ENCODE results near the gene ADAMTS20. TPM values are rescaled to one million over a fixed set of nuclear protein-coding genes. Genes with fewer than 3 reads are reported as not detected.

Gene ADAMTS20
- total RNA-seq, 1 experiment from 2014 or later = 2.7 TPM

GRCh38 chr12:43362910-43363694 is 188.9 kb downstream of the ADAMTS20 start:
- no peak overlapping the region for H3K4me3 Mint-ChIP-seq
- peaks cover 0 to 3% of the 10 kb centered on the region in 2 experiments; a peak in 1 of 5 replicates for H3K9me3 Mint-ChIP-seq
- Histone ChIP-seq H2BK120ac (ENCODE audit: low read depth, low read length, poor library complexity, severe bottlenecking) (no peak overlapping the region), H2AFZ (ENCODE audit: low read length) (no peak overlapping the region), H2BK15ac (ENCODE audit: low read depth, low read length) (no peak overlapping the region), H3K4me1 (ENCODE audit: insufficient read depth, low read length) (no peaks in the 10 kb centered on the region), H3K79me2 (ENCODE audit: insufficient read depth, low read length) (no peaks in the 10 kb centered on the region), H3K4ac (ENCODE audit: low read depth, low read length) (no peak overlapping the region), H3K56ac (ENCODE audit: insufficient read length, low read depth, low read length) (no peak overlapping the region), H3K27me3 (ENCODE audit: insufficient read depth, low read length) (no peaks in the 10 kb centered on the region; the same call in 1 of the 2 replicates), H3T11ph (ENCODE audit: low read length) (no peak overlapping the region), H3K23ac (ENCODE audit: insufficient read length, low read depth, low read length) (no peak overlapping the region), H4K5ac (ENCODE audit: insufficient read length, low read depth, low read length) (no peak overlapping the region), H3K14ac (ENCODE audit: insufficient read depth, low read length) (no peak overlapping the region), H2AK5ac (ENCODE audit: insufficient read length, low read length) (no peak overlapping the region), H2BK12ac (ENCODE audit: insufficient read length, low read depth, low read length) (no peak overlapping the region), H4K20me1 (ENCODE audit: control insufficient read depth, insufficient read depth, insufficient read length) (no peaks in the 10 kb centered on the region), H2BK5ac (ENCODE audit: insufficient read length, low read length) (no peak overlapping the region), H2BK20ac (ENCODE audit: low read depth, low read length, poor library complexity, severe bottlenecking) (no peak overlapping the region), H3K27ac (ENCODE audit: insufficient read length, low read depth, low read length) (no peak overlapping the region), H3K23me2 (ENCODE audit: insufficient read length, low read depth, low read length, poor library complexity, severe bottlenecking) (no peaks in the 10 kb centered on the region), H3K79me1 (ENCODE audit: insufficient read depth, low read depth, low read length, poor library complexity, severe bottlenecking) (no peaks in the 10 kb centered on the region), H4K8ac (replicated peaks; ENCODE audit: insufficient read length, low read depth, low read length) (no peak overlapping the region), H3K4me2 (ENCODE audit: insufficient read depth, insufficient read length, low read length) (no peak overlapping the region), H3K9me3 (ENCODE audit: control insufficient read depth, low read depth, low read length) (no peaks in the 10 kb centered on the region), H4K91ac (ENCODE audit: insufficient read length, low read depth, low read length) (no peak overlapping the region), H3K18ac (ENCODE audit: insufficient read length, low read depth, low read length) (no peak overlapping the region), H3K9ac (ENCODE audit: extremely low read depth, insufficient read length, low read length) (no peak overlapping the region)
- H3K4me1 Mint-ChIP-seq = peaks cover 4 to 10% of the 10 kb centered on the region in 2 experiments
- no peak for TF ChIP-seq CTCF (conservative IDR thresholded peaks at IDR 0.05)
- H3K27me3 Mint-ChIP-seq (ENCODE audit: low read depth) = no peaks in the 10 kb centered on the region
- peak overlapping the region in 2 of 3 experiments; percentile 22 to 79; a peak in 4 of 7 replicates for H3K27ac Mint-ChIP-seq
- WGBS (ENCODE audit: extremely low coverage, insufficient read length, low lambda C conversion rate) = no CpG with 5 or more reads among the region's 2 CpGs
- peaks cover 3 to 10% (median 7%) of the 10 kb centered on the region in 3 experiments; a peak in 6 of 7 replicates for H3K36me3 Mint-ChIP-seq (ENCODE audit: insufficient read depth in 1 of 3, low read depth in 3 of 3)
- no peak for DNase-seq
